IMR-90 (cell line): ENCODE data around the gene MCL1.

ENCODE experiments used
- BHLHE40 ChIP-seq: fragments of 150-350 bp; IDR thresholded peaks from 2 replicates; pipeline ENCODE4 v1.6.1; 2016; ENCODE audit warnings: mild to moderate bottlenecking, low read depth, low read length
- CEBPB ChIP-seq: IDR thresholded peaks from 2 replicates; pipeline ENCODE4 v1.6.1; 2012; ENCODE audit warnings: low read depth, low read length, improper control_type of control experiment
- CTCF ChIP-seq: conservative IDR thresholded peaks from 2 replicates; pipeline ENCODE4 v1.5.1; 2012; ENCODE audit warnings: mild to moderate bottlenecking, low read depth, low read length, improper control_type of control experiment
- RAD21 ChIP-seq: IDR thresholded peaks from 2 replicates; pipeline ENCODE4 v1.6.1; 2012; ENCODE audit warnings: low read length, improper control_type of control experiment
- RCOR1 ChIP-seq: IDR thresholded peaks from 2 replicates; pipeline ENCODE4 v1.6.1; 2012; ENCODE audit warnings: mild to moderate bottlenecking, low read length, improper control_type of control experiment; ENCODE audit not compliant: insufficient replicate concordance

- TF ChIP-seq CTCF = no peak
- no peak for TF ChIP-seq RAD21
- TF ChIP-seq BHLHE40 = 0 out of 2 replicates have a peak, but pooled peaks have one; percentile 9
- TF ChIP-seq RCOR1 = no peak
- TF ChIP-seq CEBPB = peak; percentile 44; the same call in 1 of the 2 replicates
These were observed 43.7 kb downstream of the MCL1 start for GRCh38 chr1:150535511-150536287.
